A549 (cell line): ENCODE results near the gene CRYBA4.

Experiments used
- EP300 ChIP-seq, 2 experiments: fragments of >200 bp; sonication (Bioruptor Twin); formaldehyde crosslinking; IDR thresholded peaks; 2 replicates in 1 of 2; 3 replicates in 1 of 2; pipeline ENCODE4 v1.6.1; 2016 to 2017
- MYC ChIP-seq: IDR thresholded peaks from 2 replicates; pipeline ENCODE4 v1.6.1; 2012; ENCODE audit warnings: mild to moderate bottlenecking, inconsistent platforms, low read length, improper control_type of control experiment, borderline replicate concordance
- NPAS2 ChIP-seq: fragments of 250-450 bp; sonication (Bioruptor Pico); IDR thresholded peaks from 2 replicates; pipeline ENCODE4 v1.8.0; 2022; ENCODE audit warnings: mild to moderate bottlenecking, moderate library complexity, borderline replicate concordance
- REST ChIP-seq: fragments of 200-600 bp; sonication (generic); IDR thresholded peaks from 2 replicates; pipeline ENCODE4 v1.6.1; 2016; ENCODE audit warnings: antibody characterized with exemption, mild to moderate bottlenecking, moderate library complexity
- SMC3 ChIP-seq: fragments of >200 bp; sonication (Bioruptor Twin); formaldehyde crosslinking; IDR thresholded peaks from 3 replicates; pipeline ENCODE4 v1.6.1; 2018; ENCODE audit warnings: inconsistent platforms
- ZSCAN20 ChIP-seq: fragments of 250-450 bp; sonication (Bioruptor Pico); IDR thresholded peaks from 2 replicates; pipeline ENCODE4 v1.8.0; 2022; ENCODE audit warnings: mild to moderate bottlenecking, moderate library complexity
- TF ChIP-seq, protein P1 (sequence below): fragments of 450-650 bp; IDR thresholded peaks from 2 replicates; pipeline ENCODE4 v1.6.1; 2014; ENCODE audit warnings: antibody characterized with exemption
- TF ChIP-seq, protein P2 (sequence below): fragments of >200 bp; sonication (Bioruptor Twin); formaldehyde crosslinking; IDR thresholded peaks from 3 replicates; pipeline ENCODE4 v1.5.1; 2016

GRCh38 chr22:26632422-26633155 is 10.8 kb downstream of the CRYBA4 start:
- TF ChIP-seq, protein P1, sequence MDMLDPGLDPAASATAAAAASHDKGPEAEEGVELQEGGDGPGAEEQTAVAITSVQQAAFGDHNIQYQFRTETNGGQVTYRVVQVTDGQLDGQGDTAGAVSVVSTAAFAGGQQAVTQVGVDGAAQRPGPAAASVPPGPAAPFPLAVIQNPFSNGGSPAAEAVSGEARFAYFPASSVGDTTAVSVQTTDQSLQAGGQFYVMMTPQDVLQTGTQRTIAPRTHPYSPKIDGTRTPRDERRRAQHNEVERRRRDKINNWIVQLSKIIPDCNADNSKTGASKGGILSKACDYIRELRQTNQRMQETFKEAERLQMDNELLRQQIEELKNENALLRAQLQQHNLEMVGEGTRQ = no peak
- TF ChIP-seq MYC (no peak), REST (no peak), NPAS2 (no peak), ZSCAN20 (CRISPR knock-in tag) (no peak), EP300 (IDR thresholded peaks at IDR 0.05) (no peak), SMC3 (no peak)
- TF ChIP-seq, protein P2, sequence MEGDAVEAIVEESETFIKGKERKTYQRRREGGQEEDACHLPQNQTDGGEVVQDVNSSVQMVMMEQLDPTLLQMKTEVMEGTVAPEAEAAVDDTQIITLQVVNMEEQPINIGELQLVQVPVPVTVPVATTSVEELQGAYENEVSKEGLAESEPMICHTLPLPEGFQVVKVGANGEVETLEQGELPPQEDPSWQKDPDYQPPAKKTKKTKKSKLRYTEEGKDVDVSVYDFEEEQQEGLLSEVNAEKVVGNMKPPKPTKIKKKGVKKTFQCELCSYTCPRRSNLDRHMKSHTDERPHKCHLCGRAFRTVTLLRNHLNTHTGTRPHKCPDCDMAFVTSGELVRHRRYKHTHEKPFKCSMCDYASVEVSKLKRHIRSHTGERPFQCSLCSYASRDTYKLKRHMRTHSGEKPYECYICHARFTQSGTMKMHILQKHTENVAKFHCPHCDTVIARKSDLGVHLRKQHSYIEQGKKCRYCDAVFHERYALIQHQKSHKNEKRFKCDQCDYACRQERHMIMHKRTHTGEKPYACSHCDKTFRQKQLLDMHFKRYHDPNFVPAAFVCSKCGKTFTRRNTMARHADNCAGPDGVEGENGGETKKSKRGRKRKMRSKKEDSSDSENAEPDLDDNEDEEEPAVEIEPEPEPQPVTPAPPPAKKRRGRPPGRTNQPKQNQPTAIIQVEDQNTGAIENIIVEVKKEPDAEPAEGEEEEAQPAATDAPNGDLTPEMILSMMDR = no peak
